LHCN-M2 (cell line): ENCODE data around the gene NUP210L. TPM values are rescaled to one million over a fixed set of nuclear protein-coding genes. Genes with fewer than 3 reads are reported as not detected.

ENCODE experiments used
- DNase-seq: peaks from one replicate; pipeline ENCODE4 v3.0.0-alpha.2; 2012; ENCODE audit warnings: low read depth
- total RNA-seq: library from RNA; depleted of rRNA; stranded (reverse); fragments of >200 nt; gene quantifications from 2 replicates; pipeline ENCODE4 v1.2.3, GENCODE V29; 2014; rRNA removed

NUP210L gene
- total RNA-seq, 1 experiment from 2014 or later = not detected

GRCh38 chr1:153945131-153945794, 209.6 kb downstream of the NUP210L start:
- peak; percentile 52 for DNase-seq

- no peak for DNase-seq
Measured at GRCh38 chr1:153944827-153945117, 210.1 kb downstream of the NUP210L start.

GRCh38 chr1:153944005-153944826, 210.7 kb downstream of the NUP210L start:
- no peak for DNase-seq

GRCh38 chr1:153942766-153943549, 211.9 kb downstream of the NUP210L start:
- no peak for DNase-seq

Other genes starting within 250 kb of the NUP210L start
- 3.7 and 5.1 TPM in 2 replicates for gene GATAD2B, start 232.1 kb downstream of the NUP210L start, total RNA-seq
- 15.4 and 16.1 TPM in 2 replicates for gene DENND4B, start 208.4 kb downstream of the NUP210L start, total RNA-seq
- 10.3 and 10.4 TPM in 2 replicates for gene CRTC2, start 196.5 kb downstream of the NUP210L start, total RNA-seq
- 136 and 150 TPM in 2 replicates for gene SLC39A1, start 191.5 kb downstream of the NUP210L start, total RNA-seq
- 6.0 and 6.9 TPM in 2 replicates for gene CREB3L4, start 187.2 kb downstream of the NUP210L start, total RNA-seq
- 148 and 161 TPM in 2 replicates for gene JTB, start 177.4 kb downstream of the NUP210L start, total RNA-seq
- gene RAB13, start 168.7 kb downstream of the NUP210L start, total RNA-seq = 45.4 and 55.8 TPM in 2 replicates
- 1,078 and 1,241 TPM in 2 replicates for gene RPS27, start 164.3 kb downstream of the NUP210L start, total RNA-seq
- 1,027 and 1,163 TPM in 2 replicates for gene TPM3, start 37.0 kb upstream of the NUP210L start, total RNA-seq
- not detected in 2 replicates for gene CFAP141, start 51.3 kb upstream of the NUP210L start, total RNA-seq
- gene UBAP2L, start 65.9 kb upstream of the NUP210L start, total RNA-seq = 94.1 and 116 TPM in 2 replicates
- 111 and 116 TPM in 2 replicates for gene HAX1, start 117.6 kb upstream of the NUP210L start, total RNA-seq
- not detected in 2 replicates for gene AQP10, start 166.0 kb upstream of the NUP210L start, total RNA-seq
- gene ATP8B2, start 170.5 kb upstream of the NUP210L start, total RNA-seq = 59.2 and 64.9 TPM in 2 replicates